Stimulated activated CD8-positive, alpha-beta memory T cell treated with anti-CD3 and anti-CD28 coated beads, Interleukin-4, amount 100 ng/mL, for 48 hours (primary cell): Measurements from ENCODE around the gene PPP2R3A.
"Not testable (repeated sequence)": the region's sequence is repeated elsewhere in the genome, so short reads cannot be mapped to it uniquely, and the experiment has no call there.

Experiments
- DNase-seq: peaks from one replicate; pipeline ENCODE4 v3.0.0-alpha.2; 2020

PPP2R3A gene, protein sequence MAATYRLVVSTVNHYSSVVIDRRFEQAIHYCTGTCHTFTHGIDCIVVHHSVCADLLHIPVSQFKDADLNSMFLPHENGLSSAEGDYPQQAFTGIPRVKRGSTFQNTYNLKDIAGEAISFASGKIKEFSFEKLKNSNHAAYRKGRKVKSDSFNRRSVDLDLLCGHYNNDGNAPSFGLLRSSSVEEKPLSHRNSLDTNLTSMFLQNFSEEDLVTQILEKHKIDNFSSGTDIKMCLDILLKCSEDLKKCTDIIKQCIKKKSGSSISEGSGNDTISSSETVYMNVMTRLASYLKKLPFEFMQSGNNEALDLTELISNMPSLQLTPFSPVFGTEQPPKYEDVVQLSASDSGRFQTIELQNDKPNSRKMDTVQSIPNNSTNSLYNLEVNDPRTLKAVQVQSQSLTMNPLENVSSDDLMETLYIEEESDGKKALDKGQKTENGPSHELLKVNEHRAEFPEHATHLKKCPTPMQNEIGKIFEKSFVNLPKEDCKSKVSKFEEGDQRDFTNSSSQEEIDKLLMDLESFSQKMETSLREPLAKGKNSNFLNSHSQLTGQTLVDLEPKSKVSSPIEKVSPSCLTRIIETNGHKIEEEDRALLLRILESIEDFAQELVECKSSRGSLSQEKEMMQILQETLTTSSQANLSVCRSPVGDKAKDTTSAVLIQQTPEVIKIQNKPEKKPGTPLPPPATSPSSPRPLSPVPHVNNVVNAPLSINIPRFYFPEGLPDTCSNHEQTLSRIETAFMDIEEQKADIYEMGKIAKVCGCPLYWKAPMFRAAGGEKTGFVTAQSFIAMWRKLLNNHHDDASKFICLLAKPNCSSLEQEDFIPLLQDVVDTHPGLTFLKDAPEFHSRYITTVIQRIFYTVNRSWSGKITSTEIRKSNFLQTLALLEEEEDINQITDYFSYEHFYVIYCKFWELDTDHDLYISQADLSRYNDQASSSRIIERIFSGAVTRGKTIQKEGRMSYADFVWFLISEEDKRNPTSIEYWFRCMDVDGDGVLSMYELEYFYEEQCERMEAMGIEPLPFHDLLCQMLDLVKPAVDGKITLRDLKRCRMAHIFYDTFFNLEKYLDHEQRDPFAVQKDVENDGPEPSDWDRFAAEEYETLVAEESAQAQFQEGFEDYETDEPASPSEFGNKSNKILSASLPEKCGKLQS (N-terminal part only)

DNA sequence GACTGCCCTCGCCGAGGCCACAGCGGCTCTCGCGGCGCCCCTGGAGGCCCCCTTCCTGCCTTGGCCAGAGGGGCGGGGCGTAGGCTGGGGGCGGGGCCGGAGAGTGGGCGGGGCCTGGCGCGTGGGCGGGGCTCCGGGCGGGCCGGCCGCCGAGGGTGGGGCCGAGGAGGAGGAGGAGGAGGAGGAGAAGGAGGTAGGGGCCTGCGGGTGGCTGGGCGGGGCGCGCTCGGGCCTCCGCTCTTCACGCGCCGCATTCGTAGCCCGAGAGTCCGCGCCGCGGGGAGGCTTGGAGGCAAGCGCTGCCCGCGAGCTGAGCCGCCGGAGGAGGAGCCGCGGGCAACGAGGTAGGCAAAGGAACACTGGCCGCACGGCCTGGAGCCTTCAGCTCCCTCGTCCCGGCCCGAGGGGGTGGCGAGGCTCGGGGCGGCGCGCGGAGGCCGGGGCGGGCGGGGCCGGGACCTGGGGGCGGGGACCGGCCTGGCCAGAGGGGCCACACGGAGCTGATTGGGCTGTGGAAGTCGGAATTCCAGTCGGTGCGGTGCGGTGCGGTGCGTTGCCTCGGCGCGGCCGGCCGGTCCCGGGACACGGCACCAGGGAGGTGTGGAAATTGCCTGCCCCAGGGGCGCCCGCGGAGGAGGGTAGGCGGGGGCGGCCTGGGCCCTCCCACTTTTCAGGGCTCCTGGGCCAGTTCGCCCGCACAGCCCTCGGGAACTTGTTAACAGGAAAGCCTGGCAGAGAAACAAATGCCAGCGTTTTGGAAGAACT lies at the start of gene PPP2R3A:
PPP2R3A (plus strand) TSS at position 223 of the 765 bp plus-strand sequence. CDS start 35,771 bp downstream, outside the sequence.
- peak; percentile 80 for DNase-seq

DNA sequence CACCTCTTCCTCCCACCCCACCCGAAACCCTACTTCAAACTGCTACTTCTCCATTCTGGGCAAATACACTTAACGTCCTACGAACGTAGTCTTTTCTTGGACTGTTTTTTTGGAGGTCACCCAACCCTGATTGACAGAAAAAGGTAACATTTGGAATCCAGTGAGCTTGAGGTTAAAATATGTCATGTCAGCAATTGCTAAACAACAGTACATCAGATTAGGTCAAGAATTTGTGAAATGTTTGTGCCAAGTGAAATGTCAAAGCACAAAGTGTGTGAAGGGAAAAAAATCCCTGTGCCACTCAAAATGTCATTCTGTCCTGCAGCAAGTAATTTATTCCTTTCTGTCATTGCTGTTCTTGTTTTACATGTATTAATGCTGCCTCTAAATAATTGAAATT lies 49.2 kb upstream of the PPP2R3A start:
- no peak for DNase-seq

DNA sequence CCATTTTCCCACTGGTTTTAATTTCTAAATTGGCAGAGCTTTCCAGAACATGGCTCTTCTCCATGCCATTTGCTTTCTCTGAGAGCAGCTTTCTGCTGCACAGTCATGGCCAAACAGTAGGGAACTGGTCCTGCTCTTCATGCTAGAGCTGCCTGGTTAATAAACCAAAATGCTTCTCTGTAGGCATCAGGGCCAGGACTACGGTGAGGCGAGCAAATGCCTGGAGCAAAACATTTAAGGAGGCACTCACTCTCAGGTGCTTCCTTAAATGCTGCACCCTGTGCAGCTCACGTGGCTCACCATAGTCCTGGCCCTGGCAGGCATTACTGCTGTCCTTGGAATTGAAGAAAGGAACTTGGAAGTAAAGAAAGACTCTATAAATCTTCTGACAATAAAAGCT lies 48.5 kb upstream of the PPP2R3A start:
- DNase-seq, result no peak

GRCh38 chr3:135917927-135918597 lies 47.5 kb upstream of the PPP2R3A start:
- DNase-seq, result no peak

GRCh38 chr3:135918600-135918999 lies 46.9 kb upstream of the PPP2R3A start:
- no peak for DNase-seq

GRCh38 chr3:135920275-135920674 lies 45.3 kb upstream of the PPP2R3A start:
- DNase-seq, result no peak

DNA sequence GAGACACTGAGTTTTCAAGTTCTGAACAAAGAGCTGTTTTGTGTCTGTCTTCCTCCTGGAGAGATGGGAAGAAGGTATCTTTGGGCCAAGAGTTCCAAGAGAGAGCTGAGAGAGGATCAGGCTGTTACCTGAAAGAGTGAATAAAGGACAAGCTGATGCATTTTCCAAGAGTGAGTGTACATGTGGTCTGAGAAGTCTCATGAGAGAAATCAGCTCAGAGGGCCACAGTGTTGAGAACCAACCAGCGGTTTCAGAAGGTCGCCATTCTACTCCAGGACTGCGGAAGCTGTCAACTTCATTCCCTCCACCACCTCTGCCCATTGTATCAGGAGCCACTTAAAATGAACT lies 42.7 kb upstream of the PPP2R3A start:
- DNase-seq, result no peak

DNA sequence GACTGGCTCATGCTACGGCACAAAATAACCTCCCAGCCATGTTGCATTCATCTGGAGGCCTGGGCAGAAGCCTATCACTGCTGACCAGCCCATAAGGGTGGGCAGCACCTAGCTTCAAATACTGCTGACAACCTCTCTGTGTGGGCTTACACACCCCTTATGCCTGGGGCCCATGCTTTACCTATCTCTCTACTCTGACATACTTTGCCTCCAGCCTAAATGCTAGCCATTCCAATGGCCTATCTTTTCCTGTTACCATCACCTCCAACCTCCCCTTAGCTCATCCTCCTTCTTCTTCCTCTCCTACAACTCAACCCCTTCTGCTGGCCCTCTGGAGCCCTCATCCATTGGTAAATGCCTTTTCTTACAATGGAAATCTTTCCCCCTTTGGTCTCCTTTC lies 41.0 kb upstream of the PPP2R3A start:
- DNase-seq, result no peak

- DNase-seq, result no peak
These were observed 38.9 kb upstream of the PPP2R3A start for GRCh38 chr3:135926664-135927063.

DNA sequence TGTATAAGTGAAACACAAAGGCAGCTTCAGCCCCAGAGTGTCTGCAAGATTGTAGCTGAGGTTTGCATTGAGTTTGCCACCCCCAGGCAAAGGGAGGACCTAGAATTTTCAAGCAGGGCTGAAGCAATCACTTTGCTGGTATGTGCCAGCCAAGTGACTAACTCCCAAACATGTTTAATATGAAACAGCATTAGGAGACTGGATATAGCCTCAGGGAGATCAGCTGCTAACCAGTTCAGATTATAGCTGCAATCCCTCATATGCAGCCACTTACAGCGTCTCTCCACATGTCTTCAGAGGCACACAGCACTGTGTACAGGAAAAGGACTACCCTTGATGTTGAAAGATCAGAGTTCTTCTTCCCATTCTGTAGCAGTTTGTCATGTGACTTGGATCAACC lies 38.4 kb upstream of the PPP2R3A start:
- no peak for DNase-seq

- DNase-seq, result no peak
These were observed 35.9 kb upstream of the PPP2R3A start for GRCh38 chr3:135929670-135930069.

- DNase-seq, result no peak
These were observed 35.3 kb upstream of the PPP2R3A start for GRCh38 chr3:135930255-135930654.

- not testable (repeated sequence) for DNase-seq
These were observed 30.4 kb upstream of the PPP2R3A start for GRCh38 chr3:135935171-135935570.

DNA sequence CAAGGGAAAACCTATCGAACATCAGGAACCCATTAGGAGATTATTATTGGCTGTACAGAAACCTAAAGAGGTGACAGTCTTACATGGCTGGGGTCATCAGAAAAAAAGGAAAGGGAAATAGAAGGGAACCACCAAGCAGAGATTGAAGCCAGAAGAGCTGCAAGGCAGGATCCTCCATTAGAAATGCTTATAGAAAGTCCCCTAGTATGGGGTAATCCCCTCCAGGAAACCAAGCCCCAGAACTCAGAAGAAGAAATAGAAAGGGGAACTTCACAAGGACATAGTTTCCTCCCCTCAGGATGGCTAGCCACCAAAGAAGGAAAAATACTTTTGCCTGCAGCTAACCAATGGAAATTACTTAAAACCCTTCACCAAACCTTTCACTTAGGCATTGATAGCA lies 27.8 kb upstream of the PPP2R3A start:
- DNase-seq, result not testable (repeated sequence)

DNA sequence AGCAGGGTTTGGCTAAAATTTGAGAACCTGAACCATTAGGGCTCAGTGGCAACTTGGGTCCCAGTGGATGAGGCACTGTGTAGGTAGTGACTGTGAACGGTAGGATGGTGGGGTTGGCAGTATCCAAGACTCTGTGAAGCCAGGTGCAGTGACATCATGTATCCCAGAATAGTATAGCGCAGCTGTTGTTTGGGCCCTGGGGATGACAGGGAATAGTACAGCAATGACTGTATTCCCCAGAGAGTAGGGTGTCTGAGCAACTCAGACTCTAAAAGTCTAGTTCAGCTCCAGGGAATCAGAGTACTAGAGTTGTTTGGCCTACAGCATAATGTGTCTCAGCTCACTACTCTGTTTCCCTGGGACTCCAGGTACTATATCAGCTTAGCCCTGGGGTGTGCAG lies 20.7 kb upstream of the PPP2R3A start:
- no peak for DNase-seq

DNA sequence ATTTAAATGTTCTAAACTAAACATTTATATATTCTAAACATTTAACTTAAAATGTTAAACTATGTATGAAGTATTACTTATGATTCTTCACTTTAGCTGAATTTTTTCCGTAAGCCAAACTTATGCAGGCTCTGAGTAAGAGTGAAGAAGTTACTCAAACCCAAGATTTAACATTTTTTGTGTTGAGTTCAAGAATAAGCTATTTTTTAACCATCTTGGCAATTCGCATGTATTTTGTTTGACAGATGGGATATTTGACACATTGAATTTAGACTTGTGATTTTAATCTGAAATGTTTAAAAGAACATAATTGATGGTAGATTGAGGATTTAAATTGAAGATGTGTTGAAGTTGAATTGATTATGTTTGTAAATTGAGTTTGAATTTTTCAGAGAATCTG lies 14.6 kb upstream of the PPP2R3A start:
- no peak for DNase-seq

- no peak for DNase-seq
These were observed 1.2 kb upstream of the PPP2R3A start for GRCh38 chr3:135964160-135964955.

- DNase-seq, result no peak
These were observed 411 bp upstream of the PPP2R3A start for GRCh38 chr3:135965129-135965505.

GRCh38 chr3:135966271-135966961 lies 888 bp downstream of the PPP2R3A start:
- DNase-seq, result no peak

DNA sequence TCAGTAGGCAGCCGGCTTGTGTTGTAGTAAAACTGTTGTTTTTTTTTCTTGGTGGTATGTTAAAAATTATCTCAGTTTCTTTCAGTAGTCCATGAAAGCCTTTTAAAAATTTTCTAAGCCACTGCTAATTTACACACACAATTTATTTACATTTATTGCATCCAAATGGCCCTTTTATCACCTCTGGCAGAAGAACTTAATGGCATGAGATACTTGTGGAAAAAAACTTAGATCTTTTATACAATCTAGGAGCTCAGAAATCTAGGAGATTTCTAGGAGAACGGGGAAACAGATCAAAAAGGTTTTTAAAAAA lies 1.4 kb downstream of the PPP2R3A start:
- no peak for DNase-seq

DNA sequence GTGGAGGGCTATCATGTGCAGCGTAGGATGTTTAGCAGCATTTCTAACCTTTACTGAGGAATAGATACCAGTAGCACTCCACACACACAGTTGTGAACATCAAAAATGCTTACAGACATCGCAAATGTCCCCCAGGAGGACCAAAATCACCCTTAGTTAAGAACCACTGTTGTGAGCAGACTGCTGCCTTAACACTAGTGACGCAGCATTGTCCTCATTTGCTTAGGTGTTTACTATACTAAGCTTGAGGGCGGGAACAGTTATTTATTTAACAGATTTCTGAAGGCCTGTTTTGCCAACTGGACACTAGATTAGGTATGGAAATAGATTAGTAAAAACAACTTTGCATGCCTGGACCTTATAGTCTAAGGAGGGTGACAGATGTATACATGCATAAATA lies 2.3 kb downstream of the PPP2R3A start:
- DNase-seq, result no peak
